Panc1 (cell line): ENCODE data around the gene GFER. TPM values are rescaled to one million over a fixed set of nuclear protein-coding genes. Genes with fewer than 3 reads are reported as not detected.
A peak's percentile ranks its signal among the peaks of the same experiment; 100 is the strongest.

ENCODE experiments used
- ATAC-seq: fragments of 200-7000 bp; cut with Tn5 transposase; 2 replicates; pipeline ENCODE4 v1.9.1; 2020; ENCODE audit warnings: mild to moderate bottlenecking, moderate library complexity
- BruUV-seq: library from RNA; stranded (reverse); fragments of 400-500 nt; replicated peaks from 2 replicates; lab custom pipeline; 2021; lab: Mats Ljungman, UMichigan
- CTCF ChIA-PET: fragments of 300-600 bp; sonication (Branson Sonifier 250); formaldehyde crosslinking; loops from one replicate; lab custom pipeline; 2022; ENCODE audit warnings: antibody characterized with exemption; lab: Charles Lee
- POLR2A ChIA-PET: fragments of 300-600 bp; sonication (Branson Sonifier 250); formaldehyde crosslinking; loops from one replicate; lab custom pipeline; 2022; ENCODE audit warnings: antibody characterized with exemption; lab: Charles Lee
- DNase-seq: peaks from one replicate; pipeline ENCODE4 v3.0.0-alpha.2; 2010; ENCODE audit warnings: low read depth, low spot score
- H3K27ac ChIP-seq: 2 replicates; pipeline ENCODE4 v1.5.1; 2011; ENCODE audit warnings: mild to moderate bottlenecking, low read length, inconsistent platforms
- H3K27me3 ChIP-seq: fragments of 200-500 bp; sonication (Bioruptor generic); 2 replicates; pipeline ENCODE4 v1.6.0; 2014; ENCODE audit warnings: low read length, inconsistent platforms; ENCODE audit not compliant: control insufficient read depth, insufficient read depth
- H3K36me3 ChIP-seq: fragments of 200-500 bp; sonication (Bioruptor generic); 2 replicates; pipeline ENCODE4 v1.5.1; 2014; ENCODE audit warnings: inconsistent platforms, mild to moderate bottlenecking, low read length, moderate library complexity; ENCODE audit not compliant: control insufficient read depth, insufficient read depth
- H3K4me1 ChIP-seq: 2 replicates; pipeline ENCODE4 v1.5.1; 2011; ENCODE audit warnings: inconsistent platforms, mild to moderate bottlenecking, low read length, moderate library complexity; ENCODE audit not compliant: control insufficient read depth, insufficient read depth
- H3K4me3 ChIP-seq, 2 experiments: 2 replicates each; pipeline ENCODE4 v1.5.1; 2011 to 2012; ENCODE audit warnings: low read depth in 2 of 2, low read length in 2 of 2, mild to moderate bottlenecking in 2 of 2, inconsistent platforms in 1 of 2, moderate library complexity in 1 of 2
- H3K9me3 ChIP-seq: fragments of 200-500 bp; sonication (Bioruptor generic); 2 replicates; pipeline ENCODE4 v1.5.1; 2014; ENCODE audit warnings: low read depth, mild to moderate bottlenecking, inconsistent platforms, low read length, moderate library complexity; ENCODE audit not compliant: control insufficient read depth, insufficient read depth
- CTCF ChIP-seq: fragments of 450-650 bp; IDR thresholded peaks from 2 replicates; pipeline ENCODE4 v1.5.1; 2017; ENCODE audit warnings: mild to moderate bottlenecking
- POLR2AphosphoS5 ChIP-seq: IDR thresholded peaks from 2 replicates; pipeline ENCODE4 v1.6.1; 2012; ENCODE audit warnings: mild to moderate bottlenecking, low read depth, low read length, moderate library complexity
- SIN3A ChIP-seq: IDR thresholded peaks from 2 replicates; pipeline ENCODE4 v1.6.1; 2012; ENCODE audit warnings: low read depth, mild to moderate bottlenecking, low read length, moderate library complexity, borderline replicate concordance; ENCODE audit not compliant: insufficient read depth
- TCF7L2 ChIP-seq: IDR thresholded peaks from 2 replicates; pipeline ENCODE4 v1.6.1; 2011; ENCODE audit warnings: mild to moderate bottlenecking, low read depth, low read length, inconsistent platforms
- in situ Hi-C: cut with HindIII; loops from 2 replicates; pipeline ENCODE4 v1.10.0; 2016; ENCODE audit warnings: low sequenced_read_pairs, low pct_unique_long_range_greater_than_20kb
- intact Hi-C: fragments of 100-400 bp; cut with micrococcal nuclease; formaldehyde crosslinking; loops from one replicate; pipeline ENCODE4 v1.10.0; 2022; ENCODE audit not compliant: unreplicated experiment
- total RNA-seq: library from RNA; stranded (reverse); gene quantifications from one replicate; pipeline ENCODE4 v1.2.1, GENCODE V29; 2021; ENCODE audit not compliant: unreplicated experiment
- TF ChIP-seq, protein P1 (sequence below), 2 experiments: IDR thresholded peaks; 2 replicates each; pipeline ENCODE4 v1.6.1; 2011 to 2012; ENCODE audit warnings: low read depth in 2 of 2, control low read depth in 1 of 2, low read length in 1 of 2, mild to moderate bottlenecking in 1 of 2, moderate library complexity in 1 of 2; ENCODE audit not compliant: insufficient read depth in 1 of 2

GFER gene
- total RNA-seq, 1 experiment from 2014 or later = 49.2 TPM

DNA sequence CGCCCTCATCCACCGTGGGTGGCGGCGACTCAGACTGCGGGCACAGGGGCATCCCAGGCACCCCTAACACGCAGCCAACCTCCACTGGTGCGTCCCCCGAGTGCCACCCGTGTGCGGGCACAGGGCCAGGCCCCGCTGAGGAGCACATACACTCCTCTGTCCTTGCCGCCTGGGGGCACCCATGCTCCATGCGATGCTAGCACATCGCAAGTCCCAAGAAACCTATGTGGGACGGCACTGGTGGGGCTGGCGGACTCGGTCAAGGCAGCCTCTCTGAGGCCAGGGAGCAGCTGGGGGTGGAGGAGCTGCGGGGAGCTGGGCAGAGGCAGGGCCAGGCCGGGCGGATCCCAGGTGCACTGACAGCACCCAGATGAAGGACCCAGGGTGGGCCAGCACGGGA, 21.7 kb downstream of the GFER start:
- POLR2A ChIA-PET = no interaction called here
- BruUV-seq = no TSS peak
- peaks cover 6% of the 10 kb centered on the region; the same call in 1 of the 2 replicates for H3K36me3 ChIP-seq
- peaks cover 47% of the 10 kb centered on the region for H3K4me1 ChIP-seq
- TF ChIP-seq CTCF (no peak; the same call in 1 of the 2 replicates), POLR2AphosphoS5 (no peak), SIN3A (no peak)
- H3K27ac ChIP-seq = peak overlapping the region; percentile 65; the same call in 1 of the 2 replicates
- DNase-seq (no peak), ATAC-seq (peak; percentile 15; the same call in 1 of the 2 replicates)
- CTCF ChIA-PET = no interaction called here
- H3K9me3 ChIP-seq = no peaks in the 10 kb centered on the region
- intact Hi-C loops (no loop called here), in situ Hi-C loops (no loop called here)
- H3K27me3 ChIP-seq = no peaks in the 10 kb centered on the region
- H3K4me3 ChIP-seq = no peak overlapping the region

GRCh38 chr16:2006317-2006716, 22.3 kb downstream of the GFER start:
- BruUV-seq = no TSS peak
- Histone ChIP-seq H3K4me1 (peaks cover 47% of the 10 kb centered on the region), H3K4me3 (no peak overlapping the region), H3K27me3 (no peaks in the 10 kb centered on the region), H3K36me3 (peaks cover 5% of the 10 kb centered on the region; the same call in 1 of the 2 replicates), H3K9me3 (no peaks in the 10 kb centered on the region), H3K27ac (peak overlapping the region; percentile 8; the same call in 1 of the 2 replicates)
- CTCF ChIA-PET = no interaction called here
- ATAC-seq (no peak), DNase-seq (no peak)
- intact Hi-C loops = no loop called here
- in situ Hi-C loops = no loop called here
- no peak for TF ChIP-seq CTCF
- POLR2A ChIA-PET = no interaction called here

DNA sequence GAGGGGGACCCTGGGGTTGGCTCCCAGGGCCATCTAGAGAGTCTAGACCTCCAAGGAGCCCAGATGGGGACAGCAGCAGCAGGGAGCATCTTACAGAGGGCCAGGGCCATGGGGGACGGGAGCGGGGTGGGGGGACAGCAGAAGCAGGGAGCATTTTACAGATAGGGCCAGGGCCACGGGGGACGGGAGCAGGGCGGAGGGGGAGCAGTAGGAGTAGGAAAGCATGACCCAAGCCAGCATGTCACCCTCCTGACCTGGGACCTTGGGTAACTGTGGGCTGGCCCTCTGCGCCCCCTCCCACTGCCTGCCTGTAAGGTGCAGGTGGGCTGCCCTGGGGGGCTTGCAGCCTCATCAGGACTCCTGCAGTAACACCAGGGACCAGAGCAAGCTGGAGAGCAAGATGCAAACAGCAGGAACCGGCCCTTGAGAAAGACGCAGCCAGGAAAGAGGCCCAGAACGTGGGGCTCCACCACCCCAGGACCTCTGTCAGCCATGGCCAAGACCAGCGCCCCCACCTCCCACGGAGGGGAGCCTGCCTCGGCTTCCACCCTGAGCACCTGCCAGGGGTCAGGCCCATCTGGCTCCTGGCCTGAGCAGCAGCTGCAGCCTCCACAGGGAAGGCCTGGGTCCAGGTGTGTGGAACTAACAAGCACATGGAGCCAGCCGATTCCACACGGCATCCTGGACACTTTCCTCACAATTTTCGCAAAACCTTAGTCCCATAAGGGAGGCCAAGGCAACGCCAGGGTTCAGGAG, 23.3 kb downstream of the GFER start:
- ChIA-PET POLR2A (no interaction called here), CTCF (no interaction called here)
- TF ChIP-seq POLR2AphosphoS5 (no peak), SIN3A (no peak), TCF7L2 (no peak), CTCF (no peak)
- TF ChIP-seq, protein P1, sequence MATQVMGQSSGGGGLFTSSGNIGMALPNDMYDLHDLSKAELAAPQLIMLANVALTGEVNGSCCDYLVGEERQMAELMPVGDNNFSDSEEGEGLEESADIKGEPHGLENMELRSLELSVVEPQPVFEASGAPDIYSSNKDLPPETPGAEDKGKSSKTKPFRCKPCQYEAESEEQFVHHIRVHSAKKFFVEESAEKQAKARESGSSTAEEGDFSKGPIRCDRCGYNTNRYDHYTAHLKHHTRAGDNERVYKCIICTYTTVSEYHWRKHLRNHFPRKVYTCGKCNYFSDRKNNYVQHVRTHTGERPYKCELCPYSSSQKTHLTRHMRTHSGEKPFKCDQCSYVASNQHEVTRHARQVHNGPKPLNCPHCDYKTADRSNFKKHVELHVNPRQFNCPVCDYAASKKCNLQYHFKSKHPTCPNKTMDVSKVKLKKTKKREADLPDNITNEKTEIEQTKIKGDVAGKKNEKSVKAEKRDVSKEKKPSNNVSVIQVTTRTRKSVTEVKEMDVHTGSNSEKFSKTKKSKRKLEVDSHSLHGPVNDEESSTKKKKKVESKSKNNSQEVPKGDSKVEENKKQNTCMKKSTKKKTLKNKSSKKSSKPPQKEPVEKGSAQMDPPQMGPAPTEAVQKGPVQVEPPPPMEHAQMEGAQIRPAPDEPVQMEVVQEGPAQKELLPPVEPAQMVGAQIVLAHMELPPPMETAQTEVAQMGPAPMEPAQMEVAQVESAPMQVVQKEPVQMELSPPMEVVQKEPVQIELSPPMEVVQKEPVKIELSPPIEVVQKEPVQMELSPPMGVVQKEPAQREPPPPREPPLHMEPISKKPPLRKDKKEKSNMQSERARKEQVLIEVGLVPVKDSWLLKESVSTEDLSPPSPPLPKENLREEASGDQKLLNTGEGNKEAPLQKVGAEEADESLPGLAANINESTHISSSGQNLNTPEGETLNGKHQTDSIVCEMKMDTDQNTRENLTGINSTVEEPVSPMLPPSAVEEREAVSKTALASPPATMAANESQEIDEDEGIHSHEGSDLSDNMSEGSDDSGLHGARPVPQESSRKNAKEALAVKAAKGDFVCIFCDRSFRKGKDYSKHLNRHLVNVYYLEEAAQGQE (IDR thresholded peaks at IDR 0.05; ENCODE audit: insufficient read depth in 1 of 2, low read depth in 2 of 2, low read length in 1 of 2) = no peak
- DNase-seq (no peak), ATAC-seq (no peak)
- Histone ChIP-seq H3K27me3 (no peaks in the 10 kb centered on the region), H3K27ac (peak overlapping the region; percentile 91), H3K9me3 (no peaks in the 10 kb centered on the region), H3K4me1 (peaks cover 47% of the 10 kb centered on the region), H3K36me3 (no peaks in the 10 kb centered on the region; the same call in 1 of the 2 replicates), H3K4me3 (peak overlapping the region; percentile 85 to 94)
- in situ Hi-C loops (no loop called here), intact Hi-C loops (no loop called here)
- BruUV-seq = no TSS peak
